NCI-H226 (cell line): ENCODE data around the gene TBRG4.
"Not testable (repeated sequence)": the region's sequence is repeated elsewhere in the genome, so short reads cannot be mapped to it uniquely, and the experiment has no call there.

ENCODE experiments used
- DNase-seq: peaks from one replicate; pipeline ENCODE4 v3.0.0-alpha.2; 2015

The TBRG4 gene

GRCh38 chr7:45111298-45112223 lies at the start of gene TBRG4:
TBRG4 (minus strand) TSS chr7:45111697; CDS start chr7:45109237, 2,460 bp downstream.
- peak; percentile 98 for DNase-seq

DNA sequence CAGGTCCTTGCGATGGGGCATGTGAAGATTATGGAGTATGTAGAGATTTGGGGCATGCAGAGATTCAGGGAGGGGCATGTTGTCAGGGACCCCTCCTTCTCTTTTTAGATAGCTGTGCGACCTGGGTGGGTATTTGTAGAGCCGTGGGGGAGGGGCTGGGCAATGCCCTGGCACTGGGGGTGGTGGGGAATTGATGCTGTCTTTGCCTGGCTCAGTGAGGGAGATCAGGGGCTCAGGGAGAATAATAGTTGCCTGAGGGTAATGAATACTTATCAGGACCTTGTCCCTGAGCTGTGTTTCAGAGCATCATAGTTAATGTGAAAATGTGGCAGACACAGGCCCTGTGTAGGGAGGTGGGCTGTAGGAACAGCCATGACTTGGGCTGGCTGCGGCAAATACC lies 49.6 kb upstream of the TBRG4 start:
- DNase-seq, result no peak

- no peak for DNase-seq
These were observed 49.0 kb upstream of the TBRG4 start for GRCh38 chr7:45160417-45160881.

DNA sequence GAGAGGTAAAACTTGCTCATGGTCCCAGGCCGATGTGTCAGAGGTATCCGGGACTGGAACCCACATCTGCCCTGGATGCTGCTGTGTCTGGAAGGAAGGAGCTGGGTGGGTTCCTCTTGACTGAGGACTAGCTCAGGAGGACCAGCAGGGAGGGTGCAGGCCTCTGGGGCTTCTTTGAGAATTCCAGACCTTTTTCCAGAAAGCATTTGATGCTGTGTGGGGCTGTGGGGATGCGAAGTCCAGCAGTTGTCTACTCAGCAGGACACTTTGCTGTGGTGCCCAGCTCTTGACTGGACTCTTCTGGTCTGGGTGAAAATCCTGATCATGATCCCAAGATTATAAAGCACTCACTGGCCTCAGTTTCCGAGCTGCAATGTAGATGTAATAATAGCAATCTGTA lies 47.8 kb upstream of the TBRG4 start:
- no peak for DNase-seq

GRCh38 chr7:45158471-45158870 lies 47.0 kb upstream of the TBRG4 start:
- no peak for DNase-seq

DNA sequence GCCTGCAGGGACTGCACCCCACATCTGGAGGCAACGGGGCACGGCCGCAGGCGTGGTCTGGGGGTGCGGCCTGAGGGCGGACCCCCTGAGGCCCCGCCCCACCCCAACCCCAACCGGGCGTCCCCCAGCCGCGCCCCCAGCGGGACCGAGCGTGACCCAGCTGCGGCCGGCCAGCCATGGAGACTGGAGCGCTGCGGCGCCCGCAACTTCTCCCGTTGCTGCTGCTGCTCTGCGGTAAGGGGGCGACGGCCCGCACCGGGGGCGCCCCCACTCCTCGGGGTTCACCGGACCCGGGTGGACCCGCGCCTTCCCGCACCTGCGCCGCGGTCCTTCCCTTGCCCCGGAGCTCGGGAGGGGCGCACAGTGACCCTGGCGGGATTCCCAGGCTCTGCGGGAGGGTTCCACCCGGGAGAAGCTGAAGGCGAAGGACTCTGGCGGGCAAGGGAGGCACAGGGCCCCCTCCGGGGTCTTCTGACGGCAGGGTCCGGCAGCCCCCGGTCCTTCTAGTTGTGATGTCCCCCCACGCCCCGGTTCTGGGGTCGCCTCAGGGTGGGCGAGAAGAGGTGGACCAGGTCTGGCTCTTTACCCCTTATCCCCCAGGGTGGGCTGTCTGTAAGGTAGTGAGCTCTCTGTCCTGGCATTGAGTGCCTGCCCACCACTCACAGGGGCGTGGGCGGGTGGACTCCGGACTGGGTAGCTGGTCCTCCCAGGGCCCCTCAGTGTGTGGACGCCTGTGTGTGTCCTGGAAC lies 46.3 kb upstream of the TBRG4 start, which contains the start of gene RAMP3:
Gene RAMP3 (plus strand): TSS at position 139 of the 749 bp plus-strand sequence. CDS start 38 bp downstream, at position 177.
- no peak for DNase-seq

- no peak for DNase-seq
These were observed 45.8 kb upstream of the TBRG4 start for GRCh38 chr7:45157286-45157652.

DNA sequence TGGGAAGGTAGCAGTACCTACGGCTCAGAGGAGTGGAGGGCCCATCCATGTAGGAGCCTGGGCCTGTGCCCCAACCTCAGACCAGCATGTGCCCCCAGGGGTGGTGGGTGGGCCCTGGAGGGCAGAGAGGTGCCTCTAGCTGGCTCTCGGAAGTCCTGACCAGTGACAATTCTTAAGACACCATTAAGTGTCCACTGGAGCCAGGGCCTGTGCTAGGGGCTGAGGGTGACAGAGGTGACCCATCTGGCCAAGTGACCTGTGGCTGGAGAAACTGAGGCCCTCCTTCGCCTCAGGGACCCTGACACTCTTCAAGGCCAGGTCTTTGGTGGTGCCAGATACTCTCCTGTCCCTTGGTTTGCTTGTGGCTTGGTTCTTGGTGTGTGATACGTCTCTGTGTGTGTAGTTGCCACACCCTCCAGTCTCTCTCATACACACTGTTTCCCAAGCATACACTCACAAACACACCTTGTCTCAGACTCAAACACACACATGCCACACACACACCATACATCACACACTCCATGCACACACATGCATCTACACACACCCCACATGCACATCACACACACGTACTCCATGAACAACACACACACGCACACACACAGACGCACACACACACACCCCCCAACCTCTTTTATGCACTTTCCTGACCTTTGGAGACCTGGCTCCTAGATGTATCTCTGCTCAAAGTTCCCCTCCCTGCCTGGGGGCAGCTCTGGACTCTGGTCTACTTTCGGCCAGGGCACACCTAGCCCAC lies 45.2 kb upstream of the TBRG4 start:
- DNase-seq, result no peak

- no peak for DNase-seq
These were observed 44.4 kb upstream of the TBRG4 start for GRCh38 chr7:45155941-45156340.

GRCh38 chr7:45155357-45155900 lies 43.9 kb upstream of the TBRG4 start:
- no peak for DNase-seq

DNA sequence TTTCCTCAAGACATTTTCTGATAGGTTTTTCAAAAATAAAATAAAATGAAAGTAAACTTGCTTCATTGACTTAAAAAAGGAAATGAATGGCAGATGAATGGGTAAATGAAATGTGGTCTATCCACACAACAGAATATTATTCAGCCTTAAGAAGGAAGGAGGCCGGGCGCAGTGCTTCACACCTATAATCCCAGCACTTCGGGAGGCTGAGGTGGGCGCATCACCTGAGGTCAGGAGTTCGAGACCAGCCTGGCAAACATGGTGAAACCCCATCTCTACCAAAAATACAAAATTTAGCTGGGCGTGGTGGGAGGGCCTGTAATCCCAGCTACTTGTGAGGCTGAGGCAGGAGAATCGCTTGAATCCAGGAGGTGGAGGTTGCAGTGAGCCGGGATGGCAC lies 42.4 kb upstream of the TBRG4 start:
- DNase-seq, result not testable (repeated sequence)

GRCh38 chr7:45153233-45153632 lies 41.7 kb upstream of the TBRG4 start:
- DNase-seq, result no peak

DNA sequence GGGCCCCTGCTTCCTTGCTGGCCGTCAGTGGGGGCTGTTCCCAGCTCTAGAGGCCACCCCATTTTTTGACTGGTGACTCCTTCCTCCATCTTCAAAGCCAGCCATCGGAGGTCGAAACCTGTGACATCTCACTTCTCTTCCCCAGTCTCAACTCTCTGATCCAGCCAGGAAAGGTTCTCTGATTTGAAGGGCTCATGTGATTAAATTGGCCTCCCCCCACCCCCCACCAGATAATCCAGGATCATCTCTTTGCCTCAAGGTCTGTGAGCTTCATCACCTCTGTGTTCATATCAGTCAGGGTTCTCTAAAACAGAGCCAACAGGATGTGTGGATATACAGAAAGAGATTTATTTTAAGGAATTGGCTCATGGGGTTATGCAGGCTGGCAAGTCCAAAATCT lies 40.5 kb upstream of the TBRG4 start:
- no peak for DNase-seq

- no peak for DNase-seq
These were observed 39.7 kb upstream of the TBRG4 start for GRCh38 chr7:45151131-45151684.

DNA sequence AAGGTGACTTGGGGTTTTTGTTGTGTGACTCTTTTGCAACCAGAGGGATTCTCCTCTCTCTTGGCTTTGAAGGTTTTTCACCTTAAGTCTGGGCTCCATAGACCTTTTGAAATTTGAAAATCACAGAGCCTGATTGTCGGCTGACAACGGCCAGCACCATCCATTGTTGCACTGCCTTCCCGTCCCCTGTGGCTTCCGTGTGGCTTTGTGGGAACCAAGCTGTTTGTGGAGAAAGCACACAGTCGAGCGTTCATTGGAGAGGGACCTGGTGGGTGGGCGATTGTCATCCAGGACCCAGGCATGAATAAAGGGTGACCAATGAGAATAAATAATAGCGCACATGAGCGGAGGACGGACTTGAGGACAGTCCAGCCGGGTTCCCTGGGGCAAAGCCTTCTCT lies 38.7 kb upstream of the TBRG4 start:
- no peak for DNase-seq

- DNase-seq, result no peak
These were observed 38.1 kb upstream of the TBRG4 start for GRCh38 chr7:45149606-45150005.

GRCh38 chr7:45148653-45148973 lies 37.1 kb upstream of the TBRG4 start:
- no peak for DNase-seq

GRCh38 chr7:45147858-45148652 lies 36.6 kb upstream of the TBRG4 start:
- no peak for DNase-seq

GRCh38 chr7:45146531-45147379 lies 35.3 kb upstream of the TBRG4 start:
- no peak for DNase-seq

DNA sequence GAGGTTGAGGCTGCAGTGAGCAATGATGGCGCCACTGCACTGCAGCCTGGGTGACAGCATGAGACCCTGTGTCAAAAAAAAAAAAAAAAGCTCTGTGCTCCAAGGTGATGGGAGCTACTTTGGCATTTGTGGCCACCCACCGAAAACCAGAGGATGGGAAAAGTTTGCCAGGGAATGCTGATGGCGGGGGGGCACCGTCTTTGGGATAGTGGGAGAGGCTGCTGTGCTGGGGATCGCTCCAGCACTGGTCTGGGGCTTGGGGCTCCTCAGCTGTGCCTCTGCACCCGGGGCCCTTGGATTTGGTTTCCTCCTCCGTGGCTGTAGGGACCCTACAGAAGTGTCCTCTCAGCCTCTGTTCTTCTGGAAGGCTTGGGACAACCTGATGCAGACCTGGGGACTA lies 34.4 kb upstream of the TBRG4 start:
- DNase-seq, result no peak

GRCh38 chr7:45143616-45144015 lies 32.1 kb upstream of the TBRG4 start:
- peak; percentile 33 for DNase-seq
